Erythroblast (primary cell): ENCODE measurements around the gene CCSER1.

Experiments used
- GATA1 ChIP-seq: IDR thresholded peaks from 2 replicates; pipeline ENCODE4 v1.6.1; 2011; ENCODE audit warnings: low read depth, mild to moderate bottlenecking, control low read depth, low read length, moderate library complexity
- POLR2A ChIP-seq: IDR thresholded peaks from 2 replicates; pipeline ENCODE4 v1.6.1; 2011; ENCODE audit warnings: mild to moderate bottlenecking, low read length

GRCh38 chr4:90152024-90152423 is 24.8 kb downstream of the CCSER1 start:
- TF ChIP-seq POLR2A (no peak), GATA1 (no peak)
